KOPT-K1 (cell line): ENCODE measurements around the gene PROCA1.
"Not testable (repeated sequence)": the region's sequence is repeated elsewhere in the genome, so short reads cannot be mapped to it uniquely, and the experiment has no call there.

ENCODE experiments used
- H3K27ac ChIP-seq: fragments of 200-600 bp; sonication (generic); 2 replicates; pipeline ENCODE4 v1.5.1; 2016; ENCODE audit warnings: antibody characterized with exemption, mild to moderate bottlenecking, low read depth, low read length; ENCODE audit not compliant: poor library complexity, severe bottlenecking
- H3K36me3 ChIP-seq: fragments of 200-600 bp; sonication (generic); 2 replicates; pipeline ENCODE4 v1.5.1; 2017; ENCODE audit warnings: antibody characterized with exemption, mild to moderate bottlenecking, low read length, moderate library complexity; ENCODE audit not compliant: insufficient read depth
- H3K9me3 ChIP-seq: fragments of 200-600 bp; sonication (generic); 2 replicates; pipeline ENCODE4 v1.5.1; 2017; ENCODE audit warnings: antibody characterized with exemption, low read length, mild to moderate bottlenecking; ENCODE audit not compliant: insufficient read depth, poor library complexity, severe bottlenecking

The PROCA1 gene

DNA sequence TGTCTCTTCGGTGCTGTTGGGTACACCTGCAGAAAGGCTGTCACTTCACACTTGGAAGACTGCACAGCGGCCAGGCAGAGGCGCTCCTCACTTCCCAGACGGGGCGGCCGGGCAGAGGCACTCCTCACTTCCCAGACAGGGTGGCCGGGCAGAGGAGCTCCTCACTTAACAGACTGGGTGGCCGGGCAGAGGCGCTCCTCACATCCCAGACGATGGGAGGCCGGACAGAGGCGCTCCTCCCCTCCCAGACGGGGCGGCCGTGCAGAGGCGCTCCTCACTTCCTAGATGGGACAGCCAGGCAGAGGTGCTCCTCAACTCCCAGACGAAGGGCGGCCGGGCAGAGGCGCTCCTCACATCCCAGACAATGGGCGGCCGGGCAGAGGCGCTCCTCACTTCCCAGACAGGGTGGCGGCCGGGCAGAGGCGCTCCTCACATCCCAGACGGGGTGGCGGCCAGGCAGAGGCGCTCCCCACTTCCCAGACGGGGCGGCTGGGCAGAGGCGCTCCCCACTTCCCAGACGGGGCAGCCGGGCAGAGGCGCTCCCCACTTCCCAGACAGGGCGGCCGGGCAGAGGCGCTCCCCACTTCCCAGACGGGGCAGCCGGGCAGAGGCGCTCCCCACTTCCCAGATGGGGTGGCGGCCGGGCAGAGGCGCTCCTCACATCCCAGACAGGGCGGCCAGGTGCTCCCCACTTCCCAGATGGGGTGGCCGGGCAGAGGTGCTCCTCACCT, 52.8 kb downstream of the PROCA1 start:
- peaks cover 59% of the 10 kb centered on the region for H3K36me3 ChIP-seq
- not testable (repeated sequence) for H3K9me3 ChIP-seq, H3K27ac ChIP-seq

DNA sequence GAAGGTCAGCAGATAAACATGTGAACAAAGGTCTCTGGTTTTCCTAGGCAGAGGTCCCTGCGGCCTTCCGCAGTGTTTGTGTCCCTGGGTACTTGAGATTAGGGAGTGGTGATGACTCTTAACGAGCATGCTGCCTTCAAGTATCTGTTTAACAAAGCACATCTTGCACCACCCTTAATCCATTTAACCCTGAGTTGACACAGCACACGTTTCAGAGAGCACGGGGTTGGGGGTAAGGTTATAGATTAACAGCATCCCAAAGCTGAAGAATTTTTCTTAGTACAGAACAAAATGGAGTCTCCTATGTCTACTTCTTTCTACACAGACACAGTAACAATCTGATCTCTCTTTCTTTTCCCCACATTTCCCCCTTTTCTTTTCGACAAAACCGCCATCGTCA, 53.3 kb downstream of the PROCA1 start:
- not testable (repeated sequence) for H3K27ac ChIP-seq, H3K9me3 ChIP-seq
- peaks cover 61% of the 10 kb centered on the region for H3K36me3 ChIP-seq

DNA sequence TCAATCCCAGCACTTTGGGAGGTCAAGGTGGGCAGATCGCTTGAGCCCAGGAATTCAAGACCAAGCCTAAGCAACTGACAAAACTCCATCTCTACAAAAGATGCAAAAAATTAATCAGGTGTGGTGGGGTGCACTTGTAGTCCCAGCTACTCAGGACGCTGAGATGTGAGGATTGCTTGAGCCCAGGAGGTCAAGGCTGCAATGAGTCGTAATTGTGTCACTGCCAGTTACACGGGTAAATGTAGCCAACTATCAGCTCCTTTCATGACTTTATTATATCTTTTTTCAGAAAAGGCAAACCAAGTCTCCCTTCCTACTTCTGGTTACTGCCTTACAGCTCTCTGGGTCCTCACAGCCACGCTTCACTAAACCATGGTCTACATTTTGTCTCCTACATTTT, 53.9 kb downstream of the PROCA1 start:
- peaks cover 67% of the 10 kb centered on the region for H3K36me3 ChIP-seq
- no peaks in the 10 kb centered on the region for H3K9me3 ChIP-seq
- no peak overlapping the region for H3K27ac ChIP-seq

DNA sequence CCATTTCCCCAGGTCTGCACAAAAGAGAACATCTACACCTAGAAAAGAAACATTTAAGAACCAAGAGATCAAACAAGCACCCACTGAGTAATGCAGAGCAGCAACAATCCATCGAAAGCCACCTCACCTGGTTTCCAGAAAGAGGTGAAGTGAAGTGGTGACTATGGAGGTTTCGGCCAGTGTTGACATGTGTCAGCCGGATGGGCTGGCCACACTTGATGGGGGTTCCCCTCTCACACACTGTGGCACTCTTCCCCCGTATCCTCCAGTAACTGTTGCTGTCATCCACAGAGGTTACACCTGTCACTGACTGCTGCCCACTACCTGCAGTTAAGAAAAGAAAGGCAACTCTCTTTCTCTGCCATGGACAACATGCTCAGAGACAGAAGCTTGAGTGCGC, 56.5 kb downstream of the PROCA1 start:
- Histone ChIP-seq H3K9me3 (no peaks in the 10 kb centered on the region), H3K36me3 (peaks cover 89% of the 10 kb centered on the region), H3K27ac (no peak overlapping the region)
